GM23338 (cell line): Measurements from ENCODE around the gene PAQR4. TPM values are rescaled to one million over a fixed set of nuclear protein-coding genes. Genes with fewer than 3 reads are reported as not detected.

ENCODE experiments used
- ATAC-seq: fragments of 200-7000 bp; cut with Tn5 transposase; 3 replicates; pipeline ENCODE4 v1.9.1; 2020
- DNase-seq: peaks from one replicate; pipeline ENCODE4 v3.0.0-alpha.2; 2015; ENCODE audit warnings: low spot score
- H2AFZ ChIP-seq: fragments of 200-600 bp; sonication (generic); 2 replicates; pipeline ENCODE4 v1.8.0; 2016; ENCODE audit warnings: antibody characterized with exemption, mild to moderate bottlenecking, moderate library complexity
- H3F3A ChIP-seq: fragments of 200-600 bp; sonication (generic); replicated peaks from 2 replicates; pipeline ENCODE4 v1.8.0; 2017; ENCODE audit warnings: antibody characterized with exemption, mixed run types, low read depth
- H3K27ac ChIP-seq: fragments of 200-600 bp; sonication (generic); 2 replicates; pipeline ENCODE4 v1.6.1; 2016; ENCODE audit warnings: low read depth
- H3K27me3 ChIP-seq: fragments of 200-600 bp; sonication (generic); 2 replicates; pipeline ENCODE4 v1.8.0; 2016; ENCODE audit warnings: mild to moderate bottlenecking, mixed run types, moderate library complexity; ENCODE audit not compliant: insufficient read depth
- H3K36me3 ChIP-seq: fragments of 200-600 bp; sonication (generic); 2 replicates; pipeline ENCODE4 v1.8.0; 2016; ENCODE audit warnings: mild to moderate bottlenecking; ENCODE audit not compliant: insufficient read depth
- H3K4me1 ChIP-seq: fragments of 200-600 bp; sonication (generic); 2 replicates; pipeline ENCODE4 v1.8.0; 2016; ENCODE audit warnings: mild to moderate bottlenecking, moderate library complexity; ENCODE audit not compliant: insufficient read depth
- H3K4me2 ChIP-seq: fragments of 200-600 bp; sonication (generic); 2 replicates; pipeline ENCODE4 v1.7.1; 2017; ENCODE audit warnings: mixed run types
- H3K4me3 ChIP-seq: fragments of 200-600 bp; sonication (generic); 2 replicates; pipeline ENCODE4 v1.6.1; 2016; ENCODE audit warnings: mixed run types
- H3K79me2 ChIP-seq: fragments of 200-600 bp; sonication (generic); replicated peaks from 2 replicates; pipeline ENCODE4 v1.8.0; 2017; ENCODE audit warnings: mild to moderate bottlenecking; ENCODE audit not compliant: insufficient read depth
- H3K9me2 ChIP-seq: fragments of 200-600 bp; sonication (generic); 2 replicates; pipeline ENCODE4 v1.8.0; 2017; ENCODE audit not compliant: insufficient read depth
- H4K20me1 ChIP-seq: fragments of 200-600 bp; sonication (generic); replicated peaks from 2 replicates; pipeline ENCODE4 v1.8.0; 2017; ENCODE audit warnings: mild to moderate bottlenecking; ENCODE audit not compliant: insufficient read depth
- H3K27ac Mint-ChIP-seq: 2 replicates; pipeline ENCODE4 v1.8.0; 2020; ENCODE audit warnings: inconsistent platforms, mild to moderate bottlenecking, moderate library complexity, mixed read lengths
- H3K27me3 Mint-ChIP-seq: 3 replicates; pipeline ENCODE4 v1.8.0; 2022; ENCODE audit warnings: low read depth, mild to moderate bottlenecking, moderate library complexity, mixed read lengths, inconsistent platforms; ENCODE audit not compliant: insufficient read depth, poor library complexity
- H3K36me3 Mint-ChIP-seq: 3 replicates; pipeline ENCODE4 v1.8.0; 2021; ENCODE audit warnings: low read depth, mild to moderate bottlenecking, inconsistent platforms, moderate library complexity, mixed read lengths
- H3K4me1 Mint-ChIP-seq: 3 replicates; pipeline ENCODE4 v1.8.0; 2020; ENCODE audit warnings: mild to moderate bottlenecking, inconsistent platforms, mixed read lengths
- H3K4me3 Mint-ChIP-seq: 3 replicates; pipeline ENCODE4 v1.8.0; 2021; ENCODE audit warnings: moderate library complexity, mild to moderate bottlenecking, inconsistent platforms, mixed read lengths
- H3K9me3 Mint-ChIP-seq: 3 replicates; pipeline ENCODE4 v1.8.0; 2020; ENCODE audit warnings: moderate library complexity, mild to moderate bottlenecking, inconsistent platforms, mixed read lengths
- CREB1 ChIP-seq: fragments of 250-450 bp; sonication (Bioruptor Pico); IDR thresholded peaks from 2 replicates; pipeline ENCODE4 v1.5.0; 2020; ENCODE audit warnings: low read depth, mild to moderate bottlenecking, moderate library complexity
- CTCF ChIP-seq, 2 experiments: fragments of 200-600 bp in 1 of 2; sonication (generic) in 1 of 2; conservative IDR thresholded peaks; 2 replicates each; pipeline versions ENCODE4 v1.5.1 to v1.6.1; 2016 to 2017; ENCODE audit warnings: antibody characterized with exemption in 2 of 2, low read depth in 2 of 2, mild to moderate bottlenecking in 2 of 2, moderate library complexity in 1 of 2
- ETS1 ChIP-seq: IDR thresholded peaks from 2 replicates; pipeline ENCODE4 v1.6.1; 2016; ENCODE audit warnings: antibody characterized with exemption
- EZH2 ChIP-seq: fragments of 200-600 bp; sonication (generic); IDR thresholded peaks from one replicate; pipeline ENCODE4 v1.8.0; 2017; ENCODE audit warnings: antibody characterized with exemption, mild to moderate bottlenecking, low read depth; ENCODE audit not compliant: unreplicated experiment
- EZH2phosphoT487 ChIP-seq: fragments of 200-600 bp; sonication (generic); IDR thresholded peaks from one replicate; pipeline ENCODE4 v1.8.1; 2018; ENCODE audit warnings: antibody characterized with exemption; ENCODE audit not compliant: unreplicated experiment
- POLR2AphosphoS5 ChIP-seq: IDR thresholded peaks from 2 replicates; pipeline ENCODE4 v1.6.1; 2016; ENCODE audit warnings: antibody characterized with exemption, low read depth
- STAT1 ChIP-seq: IDR thresholded peaks from one replicate; pipeline ENCODE4 v1.6.1; 2016; ENCODE audit warnings: antibody characterized with exemption; ENCODE audit not compliant: unreplicated experiment
- ZNF114 ChIP-seq: fragments of 250-450 bp; sonication (Bioruptor Pico); IDR thresholded peaks from 2 replicates; pipeline ENCODE4 v1.5.0; 2020; ENCODE audit warnings: mild to moderate bottlenecking, moderate library complexity
- polyA plus RNA-seq: library from polyadenylated mRNA; unstranded; fragments of >200 nt; fragmentation: Nextera tagmentation; extraction: Ambion mirVana; gene quantifications from 2 replicates; pipeline ENCODE4 v1.2.1, GENCODE V29; 2016
- total RNA-seq: library from RNA; depleted of rRNA; stranded (reverse); fragments of >200 nt; shearing (Covaris generic); gene quantifications from 2 replicates; pipeline ENCODE4 v1.2.3, GENCODE V29; 2014
- TF ChIP-seq, protein P1 (sequence below): fragments of 250-450 bp; sonication (Bioruptor Pico); IDR thresholded peaks from 2 replicates; pipeline ENCODE4 v1.5.0; 2020; ENCODE audit warnings: mild to moderate bottlenecking, moderate library complexity

Gene PAQR4
- total and polyA plus RNA-seq, 2 experiments from 2014 or later, result 7.0 to 29.3 TPM

DNA sequence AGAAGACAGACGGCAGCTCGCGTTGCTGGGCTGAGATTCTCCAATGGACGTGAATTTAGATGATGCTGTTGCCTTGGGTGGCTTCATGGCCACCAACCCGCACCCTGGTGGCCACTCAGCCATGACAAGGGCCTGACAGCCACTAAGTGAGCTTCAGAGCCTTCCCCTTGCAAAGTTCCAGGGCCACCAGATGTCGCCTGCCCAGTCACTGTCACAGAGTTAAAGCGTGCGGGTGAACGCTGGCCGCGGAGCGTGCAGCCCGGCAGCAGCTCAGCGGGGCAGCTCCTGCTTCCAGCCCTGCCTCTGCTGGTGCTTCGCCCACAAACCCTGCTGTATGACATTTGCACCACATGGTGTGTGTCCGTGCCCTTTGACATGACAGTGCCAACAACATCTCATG lies 18.4 kb upstream of the PAQR4 start:
- ATAC-seq, result no peak
- TF ChIP-seq POLR2AphosphoS5, result no peak
- no peak for TF ChIP-seq ETS1
- Histone ChIP-seq H3F3A (0 out of 2 replicates have a peak, but pooled peaks cover 4% of the 10 kb centered on the region), H3K79me2 (no peaks in the 10 kb centered on the region), H3K27ac (no peak overlapping the region), H3K4me3 (no peak overlapping the region), H3K9me2 (no peaks in the 10 kb centered on the region), H2AFZ (no peak overlapping the region), H3K36me3 (no peaks in the 10 kb centered on the region), H4K20me1 (no peaks in the 10 kb centered on the region), H3K27me3 (no peaks in the 10 kb centered on the region), H3K4me1 (peaks cover 5% of the 10 kb centered on the region; the same call in 1 of the 2 replicates), H3K4me2 (no peak overlapping the region)
- H3K4me1 Mint-ChIP-seq, result peaks cover 9% of the 10 kb centered on the region
- no peaks in the 10 kb centered on the region; the same call in 2 of the 3 replicates for H3K9me3 Mint-ChIP-seq
- H3K27ac Mint-ChIP-seq, result no peak overlapping the region
- H3K36me3 Mint-ChIP-seq, result peaks cover 10% of the 10 kb centered on the region; the same call in 1 of the 3 replicates
- H3K27me3 Mint-ChIP-seq, result peaks cover 10% of the 10 kb centered on the region
- no peak overlapping the region for H3K4me3 Mint-ChIP-seq
- no peak for DNase-seq

DNA sequence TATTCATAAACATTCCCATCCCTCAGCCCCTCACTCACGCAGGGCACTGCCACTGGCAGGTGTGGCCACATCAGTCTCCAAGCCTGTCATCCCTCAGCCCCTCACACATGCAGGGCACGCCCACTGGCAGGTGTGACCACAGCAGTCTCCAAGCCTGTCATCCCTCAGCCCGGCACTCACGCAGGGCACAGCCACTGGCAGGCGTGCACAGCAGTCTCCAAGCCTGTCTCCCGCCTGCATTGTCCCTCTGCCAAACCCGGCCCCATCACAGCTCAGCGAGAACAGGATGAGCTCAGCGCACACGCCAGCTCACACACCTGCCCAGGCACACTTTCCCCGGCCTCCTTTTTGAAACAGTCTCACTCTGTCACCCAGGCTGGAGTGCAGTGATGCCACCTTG lies 16.5 kb upstream of the PAQR4 start:
- Mint-ChIP-seq H3K36me3 (0 out of 3 replicates have a peak, but pooled peaks cover 2% of the 10 kb centered on the region), H3K4me1 (peaks cover 22% of the 10 kb centered on the region), H3K9me3 (no peaks in the 10 kb centered on the region), H3K27ac (no peak overlapping the region), H3K27me3 (peaks cover 12% of the 10 kb centered on the region), H3K4me3 (no peak overlapping the region)
- Histone ChIP-seq H4K20me1 (no peaks in the 10 kb centered on the region), H3K27ac (no peak overlapping the region), H3K9me2 (no peaks in the 10 kb centered on the region), H3K4me3 (no peak overlapping the region), H3K27me3 (no peaks in the 10 kb centered on the region), H3K4me1 (peaks cover 20% of the 10 kb centered on the region; the same call in 1 of the 2 replicates), H3K4me2 (no peak overlapping the region), H3F3A (0 out of 2 replicates have a peak, but pooled peaks cover 9% of the 10 kb centered on the region), H3K79me2 (no peaks in the 10 kb centered on the region), H3K36me3 (no peaks in the 10 kb centered on the region), H2AFZ (no peak overlapping the region)
- ATAC-seq, result no peak
- TF ChIP-seq CREB1 (CRISPR knock-in tag) (no peak), ETS1 (no peak), STAT1 (no peak), POLR2AphosphoS5 (no peak), EZH2phosphoT487 (no peak), ZNF114 (CRISPR knock-in tag) (no peak), EZH2 (no peak), CTCF (conservative IDR thresholded peaks at IDR 0.05; ENCODE audit: low read depth in 2 of 2) (no peak)
- TF ChIP-seq, protein P1, sequence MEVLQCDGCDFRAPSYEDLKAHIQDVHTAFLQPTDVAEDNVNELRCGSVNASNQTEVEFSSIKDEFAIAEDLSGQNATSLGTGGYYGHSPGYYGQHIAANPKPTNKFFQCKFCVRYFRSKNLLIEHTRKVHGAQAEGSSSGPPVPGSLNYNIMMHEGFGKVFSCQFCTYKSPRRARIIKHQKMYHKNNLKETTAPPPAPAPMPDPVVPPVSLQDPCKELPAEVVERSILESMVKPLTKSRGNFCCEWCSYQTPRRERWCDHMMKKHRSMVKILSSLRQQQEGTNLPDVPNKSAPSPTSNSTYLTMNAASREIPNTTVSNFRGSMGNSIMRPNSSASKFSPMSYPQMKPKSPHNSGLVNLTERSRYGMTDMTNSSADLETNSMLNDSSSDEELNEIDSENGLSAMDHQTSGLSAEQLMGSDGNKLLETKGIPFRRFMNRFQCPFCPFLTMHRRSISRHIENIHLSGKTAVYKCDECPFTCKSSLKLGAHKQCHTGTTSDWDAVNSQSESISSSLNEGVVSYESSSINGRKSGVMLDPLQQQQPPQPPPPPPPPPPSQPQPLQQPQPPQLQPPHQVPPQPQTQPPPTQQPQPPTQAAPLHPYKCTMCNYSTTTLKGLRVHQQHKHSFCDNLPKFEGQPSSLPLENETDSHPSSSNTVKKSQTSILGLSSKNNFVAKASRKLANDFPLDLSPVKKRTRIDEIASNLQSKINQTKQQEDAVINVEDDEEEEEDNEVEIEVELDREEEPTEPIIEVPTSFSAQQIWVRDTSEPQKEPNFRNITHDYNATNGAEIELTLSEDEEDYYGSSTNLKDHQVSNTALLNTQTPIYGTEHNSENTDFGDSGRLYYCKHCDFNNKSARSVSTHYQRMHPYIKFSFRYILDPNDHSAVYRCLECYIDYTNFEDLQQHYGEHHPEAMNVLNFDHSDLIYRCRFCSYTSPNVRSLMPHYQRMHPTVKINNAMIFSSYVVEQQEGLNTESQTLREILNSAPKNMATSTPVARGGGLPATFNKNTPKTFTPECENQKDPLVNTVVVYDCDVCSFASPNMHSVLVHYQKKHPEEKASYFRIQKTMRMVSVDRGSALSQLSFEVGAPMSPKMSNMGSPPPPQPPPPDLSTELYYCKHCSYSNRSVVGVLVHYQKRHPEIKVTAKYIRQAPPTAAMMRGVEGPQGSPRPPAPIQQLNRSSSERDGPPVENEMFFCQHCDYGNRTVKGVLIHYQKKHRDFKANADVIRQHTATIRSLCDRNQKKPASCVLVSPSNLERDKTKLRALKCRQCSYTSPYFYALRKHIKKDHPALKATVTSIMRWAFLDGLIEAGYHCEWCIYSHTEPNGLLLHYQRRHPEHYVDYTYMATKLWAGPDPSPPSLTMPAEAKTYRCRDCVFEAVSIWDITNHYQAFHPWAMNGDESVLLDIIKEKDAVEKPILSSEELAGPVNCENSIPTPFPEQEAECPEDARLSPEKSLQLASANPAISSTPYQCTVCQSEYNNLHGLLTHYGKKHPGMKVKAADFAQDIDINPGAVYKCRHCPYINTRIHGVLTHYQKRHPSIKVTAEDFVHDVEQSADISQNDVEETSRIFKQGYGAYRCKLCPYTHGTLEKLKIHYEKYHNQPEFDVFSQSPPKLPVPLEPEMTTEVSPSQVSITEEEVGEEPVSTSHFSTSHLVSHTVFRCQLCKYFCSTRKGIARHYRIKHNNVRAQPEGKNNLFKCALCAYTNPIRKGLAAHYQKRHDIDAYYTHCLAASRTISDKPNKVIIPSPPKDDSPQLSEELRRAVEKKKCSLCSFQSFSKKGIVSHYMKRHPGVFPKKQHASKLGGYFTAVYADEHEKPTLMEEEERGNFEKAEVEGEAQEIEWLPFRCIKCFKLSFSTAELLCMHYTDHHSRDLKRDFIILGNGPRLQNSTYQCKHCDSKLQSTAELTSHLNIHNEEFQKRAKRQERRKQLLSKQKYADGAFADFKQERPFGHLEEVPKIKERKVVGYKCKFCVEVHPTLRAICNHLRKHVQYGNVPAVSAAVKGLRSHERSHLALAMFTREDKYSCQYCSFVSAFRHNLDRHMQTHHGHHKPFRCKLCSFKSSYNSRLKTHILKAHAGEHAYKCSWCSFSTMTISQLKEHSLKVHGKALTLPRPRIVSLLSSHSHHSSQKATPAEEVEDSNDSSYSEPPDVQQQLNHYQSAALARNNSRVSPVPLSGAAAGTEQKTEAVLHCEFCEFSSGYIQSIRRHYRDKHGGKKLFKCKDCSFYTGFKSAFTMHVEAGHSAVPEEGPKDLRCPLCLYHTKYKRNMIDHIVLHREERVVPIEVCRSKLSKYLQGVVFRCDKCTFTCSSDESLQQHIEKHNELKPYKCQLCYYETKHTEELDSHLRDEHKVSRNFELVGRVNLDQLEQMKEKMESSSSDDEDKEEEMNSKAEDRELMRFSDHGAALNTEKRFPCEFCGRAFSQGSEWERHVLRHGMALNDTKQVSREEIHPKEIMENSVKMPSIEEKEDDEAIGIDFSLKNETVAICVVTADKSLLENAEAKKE (CRISPR knock-in tag), result no peak
- no peak for DNase-seq
